ENCODE measurements around the gene SP100. TPM values are rescaled to one million over a fixed set of nuclear protein-coding genes. Genes with fewer than 3 reads are reported as not detected.
"Not testable (repeated sequence)": the region's sequence is repeated elsewhere in the genome, so short reads cannot be mapped to it uniquely, and the experiment has no call there.

The SP100 gene
- total and polyA plus RNA-seq, 8 donors, result 24.6 to 66.8 (median 37.2) TPM

- H3K27ac ChIP-seq, result no peak overlapping the region
- TF ChIP-seq CTCF (IDR thresholded peaks at IDR 0.05), result no peak
These were observed 16.0 kb upstream of the SP100 start for GRCh38 chr2:230400041-230400440.

GRCh38 chr2:230400454-230400853 lies 15.5 kb upstream of the SP100 start:
- TF ChIP-seq CTCF (IDR thresholded peaks at IDR 0.05), result no peak
- H3K36me3 ChIP-seq, result no peaks in the 10 kb centered on the region
- FAIRE-seq (no peak), ATAC-seq (no peak), DNase-seq (no peak)
- H3K4me3 ChIP-seq, result no peak overlapping the region
- 84 to 87% methylated on average over 5 of the region's 5 CpGs for WGBS, 2 donors
- intact Hi-C loops (cut with DNase I), result no loop called here
- no peaks in the 10 kb centered on the region for H3K27me3 ChIP-seq
- no peaks in the 10 kb centered on the region for H3K9me3 ChIP-seq
- H3K27ac ChIP-seq, result no peak overlapping the region
- H3K4me1 ChIP-seq, result no peaks in the 10 kb centered on the region

More at GRCh38 chr2:230400041-230400440, 16.0 kb upstream of the SP100 start:
- WGBS, 2 donors, result 87 to 93% methylated on average over 7 of the region's 7 CpGs
- Histone ChIP-seq H3K4me1 (no peaks in the 10 kb centered on the region), H3K36me3 (no peaks in the 10 kb centered on the region), H3K27me3 (no peaks in the 10 kb centered on the region), H3K9me3 (no peaks in the 10 kb centered on the region), H3K4me3 (no peak overlapping the region)
- intact Hi-C loops (cut with DNase I), result no loop called here
- ATAC-seq, result no peak
- FAIRE-seq, result no peak
- no peak for DNase-seq

GRCh38 chr2:230401026-230401425 lies 15.0 kb upstream of the SP100 start:
- H3K27me3 ChIP-seq; H3K4me1 ChIP-seq; H3K27ac ChIP-seq; DNase-seq; H3K4me3 ChIP-seq; H3K9me3 ChIP-seq; intact Hi-C loops (cut with DNase I); H3K36me3 ChIP-seq; ATAC-seq; FAIRE-seq: not testable (repeated sequence)
- 87 to 96% methylated on average over 2 of the region's 6 CpGs for WGBS, 2 donors

GRCh38 chr2:230403746-230404145 lies 12.3 kb upstream of the SP100 start:
- no peak for DNase-seq
- Histone ChIP-seq H3K27ac (no peak overlapping the region), H3K4me3 (no peak overlapping the region), H3K27me3 (no peaks in the 10 kb centered on the region), H3K4me1 (no peaks in the 10 kb centered on the region), H3K9me3 (no peaks in the 10 kb centered on the region), H3K36me3 (no peaks in the 10 kb centered on the region)
- FAIRE-seq, result no peak
- TF ChIP-seq CTCF (IDR thresholded peaks at IDR 0.05), result no peak
- no peak for ATAC-seq
- 85 to 90% methylated on average over 7 of the region's 7 CpGs for WGBS, 2 donors
- intact Hi-C loops (cut with DNase I), result no loop called here

- DNase-seq (no peak), ATAC-seq (no peak), FAIRE-seq (no peak)
- H3K27ac ChIP-seq, result no peak overlapping the region
- WGBS, 2 donors, result 90 to 94% methylated on average over 3 of the region's 3 CpGs
- H3K27me3 ChIP-seq, result no peaks in the 10 kb centered on the region
- H3K4me3 ChIP-seq, result no peak overlapping the region
- H3K9me3 ChIP-seq, result no peaks in the 10 kb centered on the region
- intact Hi-C loops (cut with DNase I), result no loop called here
- no peaks in the 10 kb centered on the region for H3K36me3 ChIP-seq
- TF ChIP-seq CTCF (IDR thresholded peaks at IDR 0.05), result no peak
- no peaks in the 10 kb centered on the region for H3K4me1 ChIP-seq
These were observed 10.2 kb upstream of the SP100 start for GRCh38 chr2:230405824-230406223.
